K562 (cell line): ENCODE data around the gene HOXB1.

ENCODE experiments used
- TF ChIP-seq, protein P1 (sequence below): sonication (generic); formaldehyde crosslinking; IDR thresholded peaks from 2 replicates; pipeline ENCODE4 v1.4.0; 2020; ENCODE audit warnings: mild to moderate bottlenecking, missing genetic modification reagents
- TF ChIP-seq, protein P2 (sequence below): fragments of 450-650 bp; IDR thresholded peaks from 2 replicates; pipeline ENCODE4 v1.6.1; 2018; ENCODE audit warnings: mild to moderate bottlenecking, low read depth; ENCODE audit not compliant: partially characterized antibody
- TF ChIP-seq, protein P3 (sequence below), 3 experiments: IDR thresholded peaks in 2 of 3; conservative IDR thresholded peaks in 1 of 3; 2 replicates each; pipeline ENCODE4 v1.5.1; 2011 to 2012; ENCODE audit warnings: low read length in 3 of 3, mild to moderate bottlenecking in 3 of 3, control low read depth in 2 of 3, improper control_type of control experiment in 1 of 3, inconsistent platforms in 1 of 3, low read depth in 1 of 3, mixed read lengths in 1 of 3, moderate library complexity in 1 of 3; ENCODE audit not compliant: insufficient read depth in 2 of 3

- TF ChIP-seq, protein P1, sequence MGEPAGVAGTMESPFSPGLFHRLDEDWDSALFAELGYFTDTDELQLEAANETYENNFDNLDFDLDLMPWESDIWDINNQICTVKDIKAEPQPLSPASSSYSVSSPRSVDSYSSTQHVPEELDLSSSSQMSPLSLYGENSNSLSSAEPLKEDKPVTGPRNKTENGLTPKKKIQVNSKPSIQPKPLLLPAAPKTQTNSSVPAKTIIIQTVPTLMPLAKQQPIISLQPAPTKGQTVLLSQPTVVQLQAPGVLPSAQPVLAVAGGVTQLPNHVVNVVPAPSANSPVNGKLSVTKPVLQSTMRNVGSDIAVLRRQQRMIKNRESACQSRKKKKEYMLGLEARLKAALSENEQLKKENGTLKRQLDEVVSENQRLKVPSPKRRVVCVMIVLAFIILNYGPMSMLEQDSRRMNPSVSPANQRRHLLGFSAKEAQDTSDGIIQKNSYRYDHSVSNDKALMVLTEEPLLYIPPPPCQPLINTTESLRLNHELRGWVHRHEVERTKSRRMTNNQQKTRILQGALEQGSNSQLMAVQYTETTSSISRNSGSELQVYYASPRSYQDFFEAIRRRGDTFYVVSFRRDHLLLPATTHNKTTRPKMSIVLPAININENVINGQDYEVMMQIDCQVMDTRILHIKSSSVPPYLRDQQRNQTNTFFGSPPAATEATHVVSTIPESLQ (CRISPR knock-in tag): no peak
- TF ChIP-seq, protein P2, sequence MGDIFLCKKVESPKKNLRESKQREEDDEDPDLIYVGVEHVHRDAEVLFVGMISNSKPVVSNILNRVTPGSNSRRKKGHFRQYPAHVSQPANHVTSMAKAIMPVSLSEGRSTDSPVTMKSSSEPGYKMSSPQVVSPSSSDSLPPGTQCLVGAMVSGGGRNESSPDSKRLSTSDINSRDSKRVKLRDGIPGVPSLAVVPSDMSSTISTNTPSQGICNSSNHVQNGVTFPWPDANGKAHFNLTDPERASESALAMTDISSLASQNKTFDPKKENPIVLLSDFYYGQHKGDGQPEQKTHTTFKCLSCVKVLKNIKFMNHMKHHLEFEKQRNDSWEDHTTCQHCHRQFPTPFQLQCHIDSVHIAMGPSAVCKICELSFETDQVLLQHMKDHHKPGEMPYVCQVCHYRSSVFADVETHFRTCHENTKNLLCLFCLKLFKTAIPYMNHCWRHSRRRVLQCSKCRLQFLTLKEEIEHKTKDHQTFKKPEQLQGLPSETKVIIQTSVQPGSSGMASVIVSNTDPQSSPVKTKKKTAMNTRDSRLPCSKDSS: no peak
- TF ChIP-seq, protein P3, sequence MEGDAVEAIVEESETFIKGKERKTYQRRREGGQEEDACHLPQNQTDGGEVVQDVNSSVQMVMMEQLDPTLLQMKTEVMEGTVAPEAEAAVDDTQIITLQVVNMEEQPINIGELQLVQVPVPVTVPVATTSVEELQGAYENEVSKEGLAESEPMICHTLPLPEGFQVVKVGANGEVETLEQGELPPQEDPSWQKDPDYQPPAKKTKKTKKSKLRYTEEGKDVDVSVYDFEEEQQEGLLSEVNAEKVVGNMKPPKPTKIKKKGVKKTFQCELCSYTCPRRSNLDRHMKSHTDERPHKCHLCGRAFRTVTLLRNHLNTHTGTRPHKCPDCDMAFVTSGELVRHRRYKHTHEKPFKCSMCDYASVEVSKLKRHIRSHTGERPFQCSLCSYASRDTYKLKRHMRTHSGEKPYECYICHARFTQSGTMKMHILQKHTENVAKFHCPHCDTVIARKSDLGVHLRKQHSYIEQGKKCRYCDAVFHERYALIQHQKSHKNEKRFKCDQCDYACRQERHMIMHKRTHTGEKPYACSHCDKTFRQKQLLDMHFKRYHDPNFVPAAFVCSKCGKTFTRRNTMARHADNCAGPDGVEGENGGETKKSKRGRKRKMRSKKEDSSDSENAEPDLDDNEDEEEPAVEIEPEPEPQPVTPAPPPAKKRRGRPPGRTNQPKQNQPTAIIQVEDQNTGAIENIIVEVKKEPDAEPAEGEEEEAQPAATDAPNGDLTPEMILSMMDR (IDR thresholded peaks at IDR 0.05 in 2 of 3, conservative IDR thresholded peaks at IDR 0.05 in 1 of 3; ENCODE audit: insufficient read depth in 2 of 3, low read depth in 1 of 3, low read length in 3 of 3): no peak
These were observed 44.3 kb upstream of the HOXB1 start for GRCh38 chr17:48575066-48575582.
